Thyroid gland (tissue), 4 donors: Measurements from ENCODE around the gene CLPSL1.

Experiments
- POLR2A ChIP-seq, 2 donors: fragments of 450-650 bp; IDR thresholded peaks; one replicate each; pipeline ENCODE4 v1.6.1; 2017; ENCODE audit warnings: antibody characterized with exemption in 2 of 2, mild to moderate bottlenecking in 2 of 2, moderate library complexity in 1 of 2
- TF ChIP-seq, protein P1 (sequence below), 6 experiments: fragments of 200-600 bp in 3 of 6; fragments of 450-650 bp in 3 of 6; sonication (generic) in 3 of 6; IDR thresholded peaks; one replicate each; pipeline ENCODE4 v1.5.1; 2016 to 2019; ENCODE audit warnings: antibody characterized with exemption in 6 of 6, mild to moderate bottlenecking in 2 of 6, inconsistent platforms in 1 of 6, moderate library complexity in 1 of 6

DNA sequence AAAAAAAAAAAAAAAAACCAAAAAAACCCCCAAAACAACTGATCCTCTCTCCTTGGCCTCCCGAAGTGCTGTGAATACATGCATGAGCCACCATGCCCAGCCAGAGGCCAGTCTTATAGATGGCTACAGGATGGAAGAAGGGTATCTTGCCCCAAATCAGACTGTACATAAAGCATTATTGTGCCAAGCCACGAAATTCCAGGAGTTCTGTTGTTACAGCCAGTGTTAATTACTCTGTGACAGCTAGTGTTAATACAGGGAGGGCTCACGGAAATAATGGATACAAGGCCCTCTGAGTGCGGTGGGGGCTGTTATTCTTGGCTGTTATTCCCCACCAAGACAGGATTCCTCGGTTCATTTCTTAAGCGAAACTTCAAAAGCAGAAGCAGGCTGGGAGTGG, 5.8 kb upstream of the CLPSL1 start:
- TF ChIP-seq, protein P1, sequence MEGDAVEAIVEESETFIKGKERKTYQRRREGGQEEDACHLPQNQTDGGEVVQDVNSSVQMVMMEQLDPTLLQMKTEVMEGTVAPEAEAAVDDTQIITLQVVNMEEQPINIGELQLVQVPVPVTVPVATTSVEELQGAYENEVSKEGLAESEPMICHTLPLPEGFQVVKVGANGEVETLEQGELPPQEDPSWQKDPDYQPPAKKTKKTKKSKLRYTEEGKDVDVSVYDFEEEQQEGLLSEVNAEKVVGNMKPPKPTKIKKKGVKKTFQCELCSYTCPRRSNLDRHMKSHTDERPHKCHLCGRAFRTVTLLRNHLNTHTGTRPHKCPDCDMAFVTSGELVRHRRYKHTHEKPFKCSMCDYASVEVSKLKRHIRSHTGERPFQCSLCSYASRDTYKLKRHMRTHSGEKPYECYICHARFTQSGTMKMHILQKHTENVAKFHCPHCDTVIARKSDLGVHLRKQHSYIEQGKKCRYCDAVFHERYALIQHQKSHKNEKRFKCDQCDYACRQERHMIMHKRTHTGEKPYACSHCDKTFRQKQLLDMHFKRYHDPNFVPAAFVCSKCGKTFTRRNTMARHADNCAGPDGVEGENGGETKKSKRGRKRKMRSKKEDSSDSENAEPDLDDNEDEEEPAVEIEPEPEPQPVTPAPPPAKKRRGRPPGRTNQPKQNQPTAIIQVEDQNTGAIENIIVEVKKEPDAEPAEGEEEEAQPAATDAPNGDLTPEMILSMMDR (IDR thresholded peaks at IDR 0.05): no peak
- TF ChIP-seq POLR2A (IDR thresholded peaks at IDR 0.05): no peak
